ENCODE data around the gene STRN4. TPM values are rescaled to one million over a fixed set of nuclear protein-coding genes. Genes with fewer than 3 reads are reported as not detected.

The STRN4 gene
- total RNA-seq, 1 experiment from 2014 or later: 134 TPM

DNA sequence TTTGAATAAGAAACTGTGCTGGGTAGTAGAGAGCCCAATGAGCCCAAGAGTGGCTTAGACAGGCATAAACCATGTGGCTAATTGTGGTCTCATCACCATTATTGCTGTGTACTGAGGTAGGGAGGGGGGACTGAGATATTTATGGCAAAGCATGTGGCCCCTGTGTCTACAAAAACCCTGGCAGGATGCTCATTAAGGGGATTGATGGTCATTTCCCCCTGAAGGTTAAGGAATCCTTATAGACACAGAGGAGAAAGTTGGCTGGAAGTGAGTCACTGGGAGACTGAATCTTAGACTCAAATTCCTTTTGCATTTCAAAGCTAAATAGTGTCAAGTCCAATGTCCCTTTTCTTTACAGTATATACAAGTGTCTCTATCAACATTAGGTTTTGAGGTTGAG is 75.4 kb downstream of the STRN4 start:
- Histone ChIP-seq H3K36me3 (ENCODE audit: insufficient read depth, low read length, poor library complexity, severe bottlenecking) (peaks cover 10% of the 10 kb centered on the region), H3K27me3 (replicated peaks; ENCODE audit: insufficient read depth, low read depth, low read length, poor library complexity) (no peaks in the 10 kb centered on the region), H3K27ac (ENCODE audit: low read depth, low read length, poor library complexity, severe bottlenecking) (no peak overlapping the region), H3K4me3 (ENCODE audit: low read depth, low read length, poor library complexity, severe bottlenecking) (no peak overlapping the region), H3K4me1 (ENCODE audit: insufficient read depth, low read length, poor library complexity, severe bottlenecking) (no peaks in the 10 kb centered on the region), H3K9me3 (ENCODE audit: low read depth, low read length, poor library complexity, severe bottlenecking) (no peaks in the 10 kb centered on the region)
- CTCF ChIA-PET: no interaction called here
- TF ChIP-seq, protein P1, sequence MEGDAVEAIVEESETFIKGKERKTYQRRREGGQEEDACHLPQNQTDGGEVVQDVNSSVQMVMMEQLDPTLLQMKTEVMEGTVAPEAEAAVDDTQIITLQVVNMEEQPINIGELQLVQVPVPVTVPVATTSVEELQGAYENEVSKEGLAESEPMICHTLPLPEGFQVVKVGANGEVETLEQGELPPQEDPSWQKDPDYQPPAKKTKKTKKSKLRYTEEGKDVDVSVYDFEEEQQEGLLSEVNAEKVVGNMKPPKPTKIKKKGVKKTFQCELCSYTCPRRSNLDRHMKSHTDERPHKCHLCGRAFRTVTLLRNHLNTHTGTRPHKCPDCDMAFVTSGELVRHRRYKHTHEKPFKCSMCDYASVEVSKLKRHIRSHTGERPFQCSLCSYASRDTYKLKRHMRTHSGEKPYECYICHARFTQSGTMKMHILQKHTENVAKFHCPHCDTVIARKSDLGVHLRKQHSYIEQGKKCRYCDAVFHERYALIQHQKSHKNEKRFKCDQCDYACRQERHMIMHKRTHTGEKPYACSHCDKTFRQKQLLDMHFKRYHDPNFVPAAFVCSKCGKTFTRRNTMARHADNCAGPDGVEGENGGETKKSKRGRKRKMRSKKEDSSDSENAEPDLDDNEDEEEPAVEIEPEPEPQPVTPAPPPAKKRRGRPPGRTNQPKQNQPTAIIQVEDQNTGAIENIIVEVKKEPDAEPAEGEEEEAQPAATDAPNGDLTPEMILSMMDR (conservative IDR thresholded peaks at IDR 0.05; ENCODE audit: low read depth, low read length): no peak
- TF ChIP-seq EZH2 (IDR thresholded peaks at IDR 0.05; ENCODE audit: borderline replicate concordance, low read depth, low read length, poor library complexity, severe bottlenecking): no peak
- BruUV-seq (replicated peaks): no TSS peak
- POLR2A ChIA-PET (ENCODE audit: low non-redundant PET): no interaction called here
- intact Hi-C loops (cut with micrococcal nuclease; ENCODE audit: unreplicated experiment): no loop called here
- DNase-seq (ENCODE audit: low spot score): no peak

Small RNA genes lying within 50 kb of the gene (microRNA-seq; reads per million reads assigned to microRNA genes)
- gene MIR320E: 6.2 reads per million, percentile 20 among the genes with 10 or more reads in this experiment

Other genes with a start within 250 kb of the STRN4 start
- 272 and 291 TPM in 2 replicates for gene CALM3, start 145.1 kb downstream of the STRN4 start, total RNA-seq (2021)
- 0.46 TPM in 1 of 2 replicates, not detected in the other for gene PTGIR, start 121.4 kb downstream of the STRN4 start, total RNA-seq (2021)
- not detected in 2 replicates for gene GNG8, start 110.2 kb downstream of the STRN4 start, total RNA-seq (2021)
- 0.32 and 1.1 TPM in 2 replicates for gene DACT3, start 85.3 kb downstream of the STRN4 start, total RNA-seq (2021)
- 45.1 and 60.3 TPM in 2 replicates for gene PRKD2, start 29.3 kb downstream of the STRN4 start, total RNA-seq (2021)
- gene FKRP, start 393 bp downstream of the STRN4 start, total RNA-seq (2021): 23.6 and 26.1 TPM in 2 replicates
- gene SLC1A5, start 42.1 kb upstream of the STRN4 start, total RNA-seq (2021): 283 and 295 TPM in 2 replicates
- 226 and 241 TPM in 2 replicates for gene AP2S1, start 104.4 kb upstream of the STRN4 start, total RNA-seq (2021)
- gene ARHGAP35, start 114.5 kb upstream of the STRN4 start, total RNA-seq (2021): 76.5 and 76.7 TPM in 2 replicates

All from A673 (cell line).